Upper lobe of left lung (tissue), 6 donors: ENCODE data around the gene PITPNM1. TPM values are rescaled to one million over a fixed set of nuclear protein-coding genes. Genes with fewer than 3 reads are reported as not detected.
A peak's percentile ranks its signal among the peaks of the same experiment; 100 is the strongest.
"Not testable (repeated sequence)": the region's sequence is repeated elsewhere in the genome, so short reads cannot be mapped to it uniquely, and the experiment has no call there.

ENCODE experiments used
- ATAC-seq, 2 donors: fragments of 200-7000 bp; cut with Tn5 transposase; one replicate each; pipeline ENCODE4 v1.9.1; 2022; ENCODE audit warnings: mild to moderate bottlenecking in 2 of 2, moderate library complexity in 2 of 2; ENCODE audit not compliant: low FRiP score in 2 of 2
- DNase-seq, 2 donors: peaks; one replicate each; pipeline ENCODE4 v3.0.0-alpha.2; 2019 to 2020
- H3K27ac ChIP-seq, 4 donors: fragments of 200-600 bp; sonication (generic); one replicate each; pipeline ENCODE4 v1.5.1; 2016 to 2019
- H3K27me3 ChIP-seq, 4 donors: fragments of 200-600 bp; sonication (generic); one replicate each; pipeline ENCODE4 v1.5.1; 2017 to 2019
- H3K36me3 ChIP-seq, 4 donors: fragments of 200-600 bp; sonication (generic); one replicate each; pipeline ENCODE4 v1.5.1; 2016 to 2019
- H3K4me1 ChIP-seq, 4 donors: fragments of 200-600 bp; sonication (generic); one replicate each; pipeline ENCODE4 v1.5.1; 2018 to 2019
- H3K4me3 ChIP-seq, 4 donors: fragments of 200-600 bp; sonication (generic); one replicate each; pipeline ENCODE4 v1.5.1; 2017 to 2019; ENCODE audit warnings: mild to moderate bottlenecking in 2 of 4, moderate library complexity in 1 of 4
- H3K9me3 ChIP-seq, 4 donors: fragments of 200-600 bp; sonication (generic); one replicate each; pipeline ENCODE4 v1.5.1; 2018 to 2019
- CTCF ChIP-seq, 6 experiments: fragments of 450-650 bp in 4 of 6; fragments of 200-600 bp in 2 of 6; sonication (generic) in 2 of 6; IDR thresholded peaks; one replicate each; pipeline ENCODE4 v1.5.1; 2016 to 2019; ENCODE audit warnings: antibody characterized with exemption in 6 of 6
- EP300 ChIP-seq, 4 donors: sonication (generic); formaldehyde crosslinking; IDR thresholded peaks; one replicate each; pipeline ENCODE4 v1.5.1; 2017; ENCODE audit warnings: antibody characterized with exemption in 4 of 4, control low read depth in 2 of 4
- POLR2A ChIP-seq, 4 donors: fragments of 450-650 bp; IDR thresholded peaks; one replicate each; pipeline ENCODE4 v1.5.1; 2016 to 2017; ENCODE audit warnings: antibody characterized with exemption in 4 of 4, mild to moderate bottlenecking in 2 of 4
- POLR2AphosphoS5 ChIP-seq, 2 donors: sonication (generic); formaldehyde crosslinking; IDR thresholded peaks; one replicate each; pipeline ENCODE4 v1.5.1; 2017; ENCODE audit warnings: antibody characterized with exemption in 2 of 2
- WGBS, 2 donors: methylation state at CpG; one replicate each; pipeline ENCODE4 v1.1.5; 2017 to 2018; 5-methylcytosine and 5-hydroxymethylcytosine counted together
- total RNA-seq, 6 donors: library from RNA; depleted of rRNA in 4 of 6; stranded (reverse); fragments of >200 nt in 4 of 6; gene quantifications; one replicate each; pipeline versions ENCODE4 v1.1.0 to v1.2.1, GENCODE V29; 2016 to 2021
- donor health status: DM: no; HTN: no; CAD: no; lungs with moderate emphysema.
- donor health status: DM: no; HTN: yes; CAD: no; lungs with severe emphysema.

The PITPNM1 gene
- total RNA-seq, 6 donors from 2014 or later: 32.0 to 90.1 (median 40.7) TPM

- ATAC-seq (peak; percentile 2 to 54), DNase-seq (no peak)
- H3K4me1 ChIP-seq: peaks cover 31 to 43% (median 34%) of the 10 kb centered on the region in 4 donors
- no peaks in the 10 kb centered on the region for H3K27me3 ChIP-seq
- peak overlapping the region; percentile 0 to 63 (median 50) for H3K4me3 ChIP-seq
- peaks cover 0 to 8% (median 2%) of the 10 kb centered on the region in 4 donors for H3K36me3 ChIP-seq
- H3K27ac ChIP-seq: peak overlapping the region; percentile 81 to 95 (median 92)
- TF ChIP-seq POLR2AphosphoS5 (IDR thresholded peaks at IDR 0.05) (no peak), POLR2A (IDR thresholded peaks at IDR 0.05) (no peak), CTCF (IDR thresholded peaks at IDR 0.05) (no peak), EP300 (IDR thresholded peaks at IDR 0.05) (no peak)
- H3K9me3 ChIP-seq: no peaks in the 10 kb centered on the region
- WGBS, 2 donors: 38 to 46% methylated on average over 19 of the region's 19 CpGs
These were observed 22.8 kb downstream of the PITPNM1 start for GRCh38 chr11:67482275-67482826.

GRCh38 chr11:67477344-67478050 lies 27.7 kb downstream of the PITPNM1 start:
- H3K27me3 ChIP-seq, H3K4me1 ChIP-seq, DNase-seq, H3K36me3 ChIP-seq, H3K27ac ChIP-seq, H3K9me3 ChIP-seq, ATAC-seq, H3K4me3 ChIP-seq: not testable (repeated sequence)
- WGBS, 2 donors: 70 to 81% methylated on average over 15 of the region's 16 CpGs

- H3K4me3 ChIP-seq, ATAC-seq, DNase-seq, H3K27me3 ChIP-seq, H3K9me3 ChIP-seq, H3K4me1 ChIP-seq, H3K27ac ChIP-seq, H3K36me3 ChIP-seq: not testable (repeated sequence)
- 84 to 88% methylated on average over 10 of the region's 10 CpGs for WGBS, 2 donors
These were observed 28.5 kb downstream of the PITPNM1 start for GRCh38 chr11:67476692-67477091.

- TF ChIP-seq CTCF (IDR thresholded peaks at IDR 0.05) (no peak), POLR2AphosphoS5 (IDR thresholded peaks at IDR 0.05) (no peak), POLR2A (IDR thresholded peaks at IDR 0.05) (no peak), EP300 (IDR thresholded peaks at IDR 0.05) (no peak)
- H3K27ac ChIP-seq: no peak overlapping the region
- H3K4me1 ChIP-seq: peaks cover 11 to 16% (median 13%) of the 10 kb centered on the region in 4 donors
- ATAC-seq: no peak
- no peak overlapping the region for H3K4me3 ChIP-seq
- H3K9me3 ChIP-seq: no peaks in the 10 kb centered on the region
- DNase-seq: no peak
- no peaks in the 10 kb centered on the region for H3K36me3 ChIP-seq
- H3K27me3 ChIP-seq: no peaks in the 10 kb centered on the region
- WGBS, 2 donors: 78 to 83% methylated on average over 7 of the region's 7 CpGs
These were observed 32.3 kb downstream of the PITPNM1 start for GRCh38 chr11:67472882-67473281.

GRCh38 chr11:67470337-67471002 lies 34.7 kb downstream of the PITPNM1 start:
- no peak for DNase-seq
- Histone ChIP-seq H3K4me1 (peaks cover 21 to 36% (median 27%) of the 10 kb centered on the region in 4 donors), H3K27ac (no peak overlapping the region), H3K36me3 (no peaks in the 10 kb centered on the region), H3K9me3 (no peaks in the 10 kb centered on the region), H3K27me3 (no peaks in the 10 kb centered on the region), H3K4me3 (no peak overlapping the region)
- ATAC-seq: no peak
- TF ChIP-seq CTCF (IDR thresholded peaks at IDR 0.05) (no peak), POLR2AphosphoS5 (IDR thresholded peaks at IDR 0.05) (no peak), EP300 (IDR thresholded peaks at IDR 0.05) (no peak), POLR2A (IDR thresholded peaks at IDR 0.05) (no peak)
- WGBS, 2 donors: 86% methylated on average over 8 of the region's 8 CpGs
